BE2C (cell line): Measurements from ENCODE around the gene FGFBP2.

ENCODE experiments used
- DNase-seq: peaks from one replicate; pipeline ENCODE4 v3.0.0-alpha.2; 2020
- H3K27me3 ChIP-seq: fragments of 250-450 bp; sonication (Bioruptor Pico); 2 replicates; pipeline ENCODE4 v1.5.1; 2020; ENCODE audit warnings: mild to moderate bottlenecking
- H3K36me3 ChIP-seq: fragments of 250-450 bp; sonication (Bioruptor Pico); 2 replicates; pipeline ENCODE4 v1.5.1; 2020; ENCODE audit warnings: mild to moderate bottlenecking
- H3K4me1 ChIP-seq: fragments of 250-450 bp; sonication (Bioruptor Pico); 2 replicates; pipeline ENCODE4 v1.5.1; 2020
- H3K4me3 ChIP-seq: 2 replicates; pipeline ENCODE4 v1.5.1; 2011; ENCODE audit warnings: low read depth, low read length
- H3K9me3 ChIP-seq: fragments of 250-450 bp; sonication (Bioruptor Pico); 2 replicates; pipeline ENCODE4 v1.5.1; 2020
- TF ChIP-seq, protein P1 (sequence below): IDR thresholded peaks from 2 replicates; pipeline ENCODE4 v1.5.1; 2012; ENCODE audit warnings: mild to moderate bottlenecking, low read depth, low read length

Gene FGFBP2

DNA sequence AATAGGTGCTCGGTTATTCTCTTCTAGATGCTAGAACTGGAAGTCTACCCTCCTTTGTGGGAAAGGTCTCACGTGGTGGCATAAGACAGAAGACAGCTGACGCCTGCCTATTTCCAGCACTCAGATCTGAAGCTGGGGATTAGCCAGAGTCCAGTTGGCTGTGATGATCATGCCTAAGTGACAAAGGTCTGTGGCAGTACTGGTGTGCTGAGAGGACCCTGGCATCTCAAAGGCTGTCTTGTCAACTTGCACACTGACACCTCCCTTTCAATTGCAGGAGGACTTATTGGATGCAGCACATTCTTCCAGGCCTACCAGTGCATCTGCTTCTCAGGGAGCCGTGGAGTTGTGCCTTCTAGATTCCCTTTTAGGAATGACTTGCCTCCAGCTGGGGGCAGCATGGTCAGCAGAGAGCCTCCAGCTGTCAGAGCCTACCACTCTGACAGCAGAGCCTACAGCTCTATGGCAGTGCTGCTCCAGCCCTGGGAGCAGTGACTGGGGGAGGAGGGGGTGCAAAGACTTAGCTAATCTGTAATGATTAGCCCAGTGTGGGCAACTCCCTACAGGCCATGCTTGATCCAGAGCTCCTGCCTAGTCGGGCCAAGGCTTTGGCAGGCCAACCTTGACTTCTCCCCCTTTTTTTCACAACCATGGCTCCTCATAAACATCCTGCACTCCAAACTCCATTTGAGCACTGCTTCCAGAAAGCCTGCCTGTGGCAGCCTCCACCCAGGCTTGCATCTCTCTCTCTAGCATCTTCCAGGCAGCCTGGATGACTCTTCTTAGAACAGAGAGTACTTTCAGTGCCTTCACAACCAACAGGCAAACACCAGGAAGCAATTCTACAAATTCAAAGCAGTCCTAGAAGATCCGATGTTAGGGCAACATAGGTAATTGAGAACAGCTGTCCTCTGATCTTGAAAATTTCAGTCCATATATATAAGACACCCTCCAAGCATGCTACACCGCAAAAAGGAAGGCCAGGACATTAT lies 13.8 kb upstream of the FGFBP2 start:
- no peaks in the 10 kb centered on the region for H3K4me1 ChIP-seq
- H3K9me3 ChIP-seq, result no peaks in the 10 kb centered on the region
- peaks cover 4% of the 10 kb centered on the region; the same call in 1 of the 2 replicates for H3K27me3 ChIP-seq
- TF ChIP-seq, protein P1, sequence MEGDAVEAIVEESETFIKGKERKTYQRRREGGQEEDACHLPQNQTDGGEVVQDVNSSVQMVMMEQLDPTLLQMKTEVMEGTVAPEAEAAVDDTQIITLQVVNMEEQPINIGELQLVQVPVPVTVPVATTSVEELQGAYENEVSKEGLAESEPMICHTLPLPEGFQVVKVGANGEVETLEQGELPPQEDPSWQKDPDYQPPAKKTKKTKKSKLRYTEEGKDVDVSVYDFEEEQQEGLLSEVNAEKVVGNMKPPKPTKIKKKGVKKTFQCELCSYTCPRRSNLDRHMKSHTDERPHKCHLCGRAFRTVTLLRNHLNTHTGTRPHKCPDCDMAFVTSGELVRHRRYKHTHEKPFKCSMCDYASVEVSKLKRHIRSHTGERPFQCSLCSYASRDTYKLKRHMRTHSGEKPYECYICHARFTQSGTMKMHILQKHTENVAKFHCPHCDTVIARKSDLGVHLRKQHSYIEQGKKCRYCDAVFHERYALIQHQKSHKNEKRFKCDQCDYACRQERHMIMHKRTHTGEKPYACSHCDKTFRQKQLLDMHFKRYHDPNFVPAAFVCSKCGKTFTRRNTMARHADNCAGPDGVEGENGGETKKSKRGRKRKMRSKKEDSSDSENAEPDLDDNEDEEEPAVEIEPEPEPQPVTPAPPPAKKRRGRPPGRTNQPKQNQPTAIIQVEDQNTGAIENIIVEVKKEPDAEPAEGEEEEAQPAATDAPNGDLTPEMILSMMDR, result peak; percentile 21; the same call in 1 of the 2 replicates
- no peak overlapping the region for H3K4me3 ChIP-seq
- no peaks in the 10 kb centered on the region for H3K36me3 ChIP-seq
- DNase-seq, result no peak

- TF ChIP-seq, protein P1, result no peak
- Histone ChIP-seq H3K27me3 (peaks cover 5% of the 10 kb centered on the region), H3K4me1 (no peaks in the 10 kb centered on the region), H3K9me3 (no peaks in the 10 kb centered on the region), H3K36me3 (no peaks in the 10 kb centered on the region), H3K4me3 (no peak overlapping the region)
- no peak for DNase-seq
Observed at GRCh38 chr4:15971068-15971801, 8.3 kb upstream of the FGFBP2 start.

DNA sequence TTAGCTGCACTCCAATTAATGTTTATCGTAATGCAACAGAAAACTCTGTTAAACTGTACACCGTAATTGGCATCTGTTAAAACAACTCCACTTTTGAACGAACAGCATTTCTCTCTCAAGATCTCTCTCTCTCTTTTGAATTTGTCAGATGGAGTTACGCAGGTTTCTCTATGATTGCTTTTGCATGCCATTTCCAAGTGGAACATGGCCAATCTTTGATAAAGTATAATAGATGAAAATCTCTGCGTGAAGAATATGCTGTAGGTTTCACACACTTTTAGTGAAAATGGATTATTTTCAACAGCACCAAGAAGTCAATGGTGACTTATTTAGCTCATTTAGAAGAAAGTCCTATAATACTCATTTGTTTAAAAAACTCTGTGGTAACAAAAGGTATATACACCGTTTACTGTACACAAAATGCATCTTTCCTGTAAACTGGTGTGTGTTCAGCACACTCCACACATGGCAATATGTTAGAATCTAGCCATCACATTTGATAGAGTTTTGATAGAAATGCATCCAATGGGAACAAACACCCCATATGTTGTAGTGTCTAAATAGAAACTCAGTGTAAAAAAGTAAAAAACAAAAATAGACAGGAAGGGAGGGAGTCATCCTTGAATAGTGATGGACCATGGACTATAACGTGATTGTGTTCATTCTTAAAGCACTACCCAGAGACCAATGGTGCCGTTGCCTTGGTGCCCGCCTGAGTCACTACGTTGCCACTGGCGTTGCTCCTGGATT lies 5.8 kb upstream of the FGFBP2 start:
- TF ChIP-seq, protein P1, result no peak
- Histone ChIP-seq H3K4me3 (no peak overlapping the region), H3K4me1 (no peaks in the 10 kb centered on the region), H3K36me3 (no peaks in the 10 kb centered on the region), H3K27me3 (peaks cover 5% of the 10 kb centered on the region), H3K9me3 (no peaks in the 10 kb centered on the region)
- no peak for DNase-seq

DNA sequence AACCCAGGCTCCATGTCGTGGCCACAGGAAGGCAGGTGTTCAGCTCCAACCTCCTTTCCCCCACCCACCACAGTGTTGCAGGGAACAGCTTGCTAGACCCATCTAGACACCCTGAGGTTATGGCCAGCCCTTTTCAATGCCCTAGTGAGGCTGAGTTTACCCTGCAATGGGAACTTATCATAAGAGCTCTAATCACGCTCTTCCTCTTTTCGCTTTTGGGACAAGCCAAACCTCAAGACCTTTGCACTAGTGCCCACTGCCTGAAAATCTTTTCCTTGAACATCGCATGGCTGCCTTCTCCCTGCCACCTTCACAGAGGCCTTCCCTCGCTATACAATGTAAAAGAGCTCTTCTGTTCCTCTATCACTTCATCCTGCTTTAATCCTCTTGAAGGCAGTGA lies 2.4 kb upstream of the FGFBP2 start:
- DNase-seq, result no peak
- Histone ChIP-seq H3K4me1 (no peaks in the 10 kb centered on the region), H3K27me3 (no peaks in the 10 kb centered on the region; the same call in 1 of the 2 replicates), H3K36me3 (no peaks in the 10 kb centered on the region), H3K9me3 (no peaks in the 10 kb centered on the region), H3K4me3 (no peak overlapping the region)
- TF ChIP-seq, protein P1, result no peak

- no peaks in the 10 kb centered on the region for H3K4me1 ChIP-seq
- no peaks in the 10 kb centered on the region for H3K36me3 ChIP-seq
- no peak for DNase-seq
- no peak overlapping the region for H3K4me3 ChIP-seq
- H3K27me3 ChIP-seq, result no peaks in the 10 kb centered on the region; the same call in 1 of the 2 replicates
- TF ChIP-seq, protein P1, result peak; percentile 14; the same call in 1 of the 2 replicates
- no peaks in the 10 kb centered on the region for H3K9me3 ChIP-seq
Observed at GRCh38 chr4:15964159-15964558, 1.2 kb upstream of the FGFBP2 start.
